KG1 (cell line): ENCODE data around the gene ARL6IP5.

Experiments used
- DNase-seq: peaks from one replicate; lab custom pipeline; 2025; lab: John Stamatoyannopoulos, UW

Gene ARL6IP5

GRCh38 chr3:69085833-69086722 lies 1.3 kb downstream of the ARL6IP5 start:
- peak; percentile 63 for DNase-seq

- DNase-seq = no peak
These were observed 2.5 kb downstream of the ARL6IP5 start for GRCh38 chr3:69087030-69087791.

- DNase-seq = no peak
These were observed 3.3 kb downstream of the ARL6IP5 start for GRCh38 chr3:69088063-69088462.

- no peak for DNase-seq
These were observed 5.3 kb downstream of the ARL6IP5 start for GRCh38 chr3:69090021-69090420.

GRCh38 chr3:69091389-69092029 lies 6.8 kb downstream of the ARL6IP5 start:
- DNase-seq = no peak

- peak; percentile 71 for DNase-seq
These were observed 7.3 kb downstream of the ARL6IP5 start for GRCh38 chr3:69092030-69092516.

GRCh38 chr3:69094467-69095205 lies 9.9 kb downstream of the ARL6IP5 start:
- peak; percentile 46 for DNase-seq

GRCh38 chr3:69095636-69096035 lies 10.9 kb downstream of the ARL6IP5 start:
- no peak for DNase-seq

GRCh38 chr3:69096299-69096698 lies 11.6 kb downstream of the ARL6IP5 start:
- DNase-seq = no peak

GRCh38 chr3:69097407-69098086 lies 12.8 kb downstream of the ARL6IP5 start:
- DNase-seq = no peak

- DNase-seq = no peak
These were observed 14.8 kb downstream of the ARL6IP5 start for GRCh38 chr3:69099576-69099975.

GRCh38 chr3:69102384-69102783 lies 17.6 kb downstream of the ARL6IP5 start:
- no peak for DNase-seq

- DNase-seq = no peak
These were observed 18.4 kb downstream of the ARL6IP5 start for GRCh38 chr3:69103123-69103522.

- no peak for DNase-seq
These were observed 19.8 kb downstream of the ARL6IP5 start for GRCh38 chr3:69104586-69104985.

GRCh38 chr3:69105320-69105719 lies 20.6 kb downstream of the ARL6IP5 start:
- DNase-seq = no peak

GRCh38 chr3:69107841-69108240 lies 23.1 kb downstream of the ARL6IP5 start:
- DNase-seq = no peak

- no peak for DNase-seq
These were observed 24.1 kb downstream of the ARL6IP5 start for GRCh38 chr3:69108811-69109210.

- DNase-seq = no peak
These were observed 26.3 kb downstream of the ARL6IP5 start for GRCh38 chr3:69110941-69111546.

- DNase-seq = no peak
These were observed 28.8 kb downstream of the ARL6IP5 start for GRCh38 chr3:69113536-69113935.

GRCh38 chr3:69115731-69116130 lies 31.0 kb downstream of the ARL6IP5 start:
- DNase-seq = no peak

GRCh38 chr3:69116162-69116561 lies 31.4 kb downstream of the ARL6IP5 start:
- no peak for DNase-seq
